ENCODE data around the gene GALM.

Gene GALM

GRCh38 chr2:38723173-38723572 lies 57.3 kb downstream of the GALM start:
- no peaks in the 10 kb centered on the region for H3K79me2 ChIP-seq (ENCODE audit: insufficient read depth, low read length)
- no peak for TF ChIP-seq EZH2phosphoT487 (conservative IDR thresholded peaks at IDR 0.05; ENCODE audit: low read length)
- TF ChIP-seq CTCF (IDR thresholded peaks at IDR 0.05; ENCODE audit: insufficient read depth, low read length, poor library complexity, severe bottlenecking): no peak
- no peak overlapping the region for H3K4me3 ChIP-seq (ENCODE audit: insufficient read depth, low read length, poor library complexity, severe bottlenecking)
- H3K27me3 ChIP-seq (ENCODE audit: low read length): no peaks in the 10 kb centered on the region
- H3K36me3 ChIP-seq (ENCODE audit: low read length): no peaks in the 10 kb centered on the region
- no peak overlapping the region for H2AFZ ChIP-seq (ENCODE audit: low read depth, low read length, severe bottlenecking)
- no peak overlapping the region for H3K27ac ChIP-seq (ENCODE audit: low read depth, low read length)
- H4K20me1 ChIP-seq (ENCODE audit: low read depth, low read length): no peaks in the 10 kb centered on the region
- no peak overlapping the region for H3K4me2 ChIP-seq (ENCODE audit: low read depth, low read length, poor library complexity, severe bottlenecking)
- no peaks in the 10 kb centered on the region for H3K9me3 ChIP-seq (ENCODE audit: insufficient read depth, low read length)
- no peaks in the 10 kb centered on the region for H3F3A ChIP-seq (ENCODE audit: insufficient read depth)
- no peaks in the 10 kb centered on the region for H3K9me2 ChIP-seq (replicated peaks; ENCODE audit: insufficient read depth, low read length)
- H3K9ac ChIP-seq (ENCODE audit: low read length): no peak overlapping the region

GRCh38 chr2:38727661-38728060 lies 61.7 kb downstream of the GALM start:
- no peaks in the 10 kb centered on the region for H3F3A ChIP-seq (ENCODE audit: insufficient read depth)
- H3K27me3 ChIP-seq (ENCODE audit: low read length): no peaks in the 10 kb centered on the region
- H3K4me2 ChIP-seq (ENCODE audit: low read depth, low read length, poor library complexity, severe bottlenecking): no peak overlapping the region
- H3K9ac ChIP-seq (ENCODE audit: low read length): no peak overlapping the region
- H3K4me3 ChIP-seq (ENCODE audit: insufficient read depth, low read length, poor library complexity, severe bottlenecking): no peak overlapping the region
- no peaks in the 10 kb centered on the region for H4K20me1 ChIP-seq (ENCODE audit: low read depth, low read length)
- no peaks in the 10 kb centered on the region for H3K9me3 ChIP-seq (ENCODE audit: insufficient read depth, low read length)
- H3K9me2 ChIP-seq (replicated peaks; ENCODE audit: insufficient read depth, low read length): no peaks in the 10 kb centered on the region
- TF ChIP-seq CTCF (IDR thresholded peaks at IDR 0.05; ENCODE audit: insufficient read depth, low read length, poor library complexity, severe bottlenecking) (no peak), EZH2phosphoT487 (conservative IDR thresholded peaks at IDR 0.05; ENCODE audit: low read length) (no peak)
- H3K27ac ChIP-seq (ENCODE audit: low read depth, low read length): no peak overlapping the region
- no peaks in the 10 kb centered on the region for H3K79me2 ChIP-seq (ENCODE audit: insufficient read depth, low read length)
- H3K36me3 ChIP-seq (ENCODE audit: low read length): no peaks in the 10 kb centered on the region
- H2AFZ ChIP-seq (ENCODE audit: low read depth, low read length, severe bottlenecking): no peak overlapping the region

GRCh38 chr2:38728694-38729093 lies 62.8 kb downstream of the GALM start:
- Histone ChIP-seq H3K27ac (ENCODE audit: low read depth, low read length) (no peak overlapping the region), H3K4me3 (ENCODE audit: insufficient read depth, low read length, poor library complexity, severe bottlenecking) (no peak overlapping the region), H4K20me1 (ENCODE audit: low read depth, low read length) (no peaks in the 10 kb centered on the region), H3K9me3 (ENCODE audit: insufficient read depth, low read length) (no peaks in the 10 kb centered on the region), H3K9ac (ENCODE audit: low read length) (no peak overlapping the region), H3K27me3 (ENCODE audit: low read length) (no peaks in the 10 kb centered on the region), H3K36me3 (ENCODE audit: low read length) (no peaks in the 10 kb centered on the region), H3K79me2 (ENCODE audit: insufficient read depth, low read length) (no peaks in the 10 kb centered on the region), H3K4me2 (ENCODE audit: low read depth, low read length, poor library complexity, severe bottlenecking) (no peak overlapping the region), H3F3A (ENCODE audit: insufficient read depth) (no peaks in the 10 kb centered on the region), H3K9me2 (replicated peaks; ENCODE audit: insufficient read depth, low read length) (no peaks in the 10 kb centered on the region), H2AFZ (ENCODE audit: low read depth, low read length, severe bottlenecking) (no peak overlapping the region)
- TF ChIP-seq CTCF (IDR thresholded peaks at IDR 0.05; ENCODE audit: insufficient read depth, low read length, poor library complexity, severe bottlenecking) (no peak), EZH2phosphoT487 (conservative IDR thresholded peaks at IDR 0.05; ENCODE audit: low read length) (no peak)

Data from SU-DHL-6 (cell line).